HG03097 (cell line): ENCODE data around the gene TRAF3.
A peak's percentile ranks its signal among the peaks of the same experiment; 100 is the strongest.
"Not testable (repeated sequence)": the region's sequence is repeated elsewhere in the genome, so short reads cannot be mapped to it uniquely, and the experiment has no call there.

ENCODE experiments used
- ATAC-seq: cut with Tn5 transposase; IDR thresholded peaks from one replicate; pipeline ENCODE4 v1.9.1; 2021; ENCODE audit not compliant: unreplicated experiment, low FRiP score

Gene TRAF3

DNA sequence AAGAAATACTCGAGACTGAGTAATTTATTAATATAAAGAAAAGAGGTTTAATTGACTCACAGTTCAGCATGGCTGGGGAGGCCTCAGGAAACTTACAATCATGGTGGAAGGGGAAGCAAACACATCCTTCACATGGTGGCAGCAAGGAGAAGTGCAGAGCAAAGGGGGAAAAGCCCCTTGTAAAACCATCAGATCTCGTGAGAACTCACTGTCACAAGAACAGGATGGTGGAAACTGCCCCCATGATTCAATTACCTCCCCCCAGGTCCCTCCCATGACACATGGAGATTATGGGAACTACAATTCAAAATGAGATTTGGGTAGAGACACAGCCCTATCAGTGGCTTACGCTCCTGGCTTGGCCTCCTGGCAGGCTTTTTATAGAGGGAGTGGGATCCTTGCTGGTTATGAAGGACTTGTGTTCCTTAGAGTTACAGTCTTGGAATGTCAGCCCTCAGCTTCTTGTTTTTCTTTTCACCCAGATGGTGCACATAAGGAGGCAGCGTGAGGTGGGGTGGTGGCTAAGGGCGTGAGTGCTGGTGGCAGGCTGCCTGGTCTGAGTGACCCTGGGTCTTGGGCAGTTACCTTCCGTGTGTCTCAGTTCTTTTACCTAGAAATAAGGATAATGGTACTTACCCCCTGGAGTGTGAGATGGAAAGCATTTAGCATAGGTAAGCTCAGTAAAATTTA is 25.7 kb downstream of the TRAF3 start:
- ATAC-seq, result no peak

DNA sequence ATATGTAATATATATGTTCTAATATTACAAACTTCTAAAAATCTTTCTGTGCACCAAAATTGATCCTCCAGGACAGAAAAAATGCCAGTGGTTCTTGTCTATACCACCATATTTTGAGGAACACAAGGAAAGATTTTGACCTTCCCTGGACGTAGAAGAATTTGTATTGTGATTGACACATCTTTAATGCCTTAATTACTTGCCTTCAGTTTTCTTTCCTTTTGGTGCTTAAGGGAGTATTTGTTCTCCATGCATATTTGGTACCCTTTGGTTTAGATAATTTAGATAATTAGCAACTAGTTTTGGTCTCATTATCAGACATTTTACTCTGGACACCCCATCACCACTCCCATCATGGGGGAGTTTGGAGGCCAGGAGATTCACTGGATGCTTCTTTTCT is 27.6 kb downstream of the TRAF3 start:
- no peak for ATAC-seq

GRCh38 chr14:102805371-102805891 is 28.2 kb downstream of the TRAF3 start:
- ATAC-seq, result no peak

GRCh38 chr14:102805941-102806340 is 28.7 kb downstream of the TRAF3 start:
- ATAC-seq, result no peak

- ATAC-seq, result no peak
These were observed 29.2 kb downstream of the TRAF3 start for GRCh38 chr14:102806447-102806846.

DNA sequence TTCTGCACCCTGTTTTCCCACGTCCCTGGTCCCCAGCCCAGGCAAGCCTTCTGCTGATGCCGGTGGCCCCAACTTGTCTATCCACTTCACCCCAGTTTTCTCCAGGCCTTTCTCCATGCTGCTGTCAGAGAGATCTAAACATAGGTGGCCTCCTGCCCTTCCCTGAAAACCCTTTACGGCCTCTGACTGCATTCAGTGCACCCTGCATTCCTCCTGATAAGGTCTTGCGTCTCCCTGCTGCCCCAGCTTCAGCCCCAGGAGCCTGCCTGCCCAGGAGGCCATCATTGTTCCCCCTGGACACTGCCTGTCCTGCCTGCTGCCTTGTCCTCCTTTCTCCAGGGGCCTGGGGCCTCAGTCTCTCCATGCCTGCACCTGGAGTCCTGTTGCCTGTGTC is 29.8 kb downstream of the TRAF3 start:
- no peak for ATAC-seq

DNA sequence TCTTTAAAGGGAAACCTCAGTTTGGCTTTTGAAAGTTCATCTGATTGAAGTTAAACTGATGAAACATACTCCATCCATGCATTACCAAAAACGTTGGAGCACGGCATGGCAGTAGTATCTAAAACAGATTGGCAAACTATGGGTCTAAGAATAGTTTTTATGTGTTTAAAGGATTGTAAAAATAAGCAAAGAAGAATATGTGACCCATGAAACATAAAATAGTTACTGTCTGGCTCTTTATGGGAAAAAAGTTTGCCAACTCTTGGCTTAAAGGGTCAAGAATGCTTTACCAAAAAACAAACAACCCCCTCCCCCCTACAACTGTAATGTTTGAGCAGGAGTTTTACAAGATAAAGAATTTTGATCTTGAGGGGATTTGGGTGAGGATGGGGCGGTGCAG is 32.6 kb downstream of the TRAF3 start:
- ATAC-seq, result no peak

- ATAC-seq, result no peak
These were observed 33.3 kb downstream of the TRAF3 start for GRCh38 chr14:102810523-102810922.

GRCh38 chr14:102811254-102811963 is 34.2 kb downstream of the TRAF3 start:
- ATAC-seq, result no peak

GRCh38 chr14:102811971-102812370 is 34.7 kb downstream of the TRAF3 start:
- ATAC-seq, result no peak

GRCh38 chr14:102813691-102814090 is 36.4 kb downstream of the TRAF3 start:
- no peak for ATAC-seq

DNA sequence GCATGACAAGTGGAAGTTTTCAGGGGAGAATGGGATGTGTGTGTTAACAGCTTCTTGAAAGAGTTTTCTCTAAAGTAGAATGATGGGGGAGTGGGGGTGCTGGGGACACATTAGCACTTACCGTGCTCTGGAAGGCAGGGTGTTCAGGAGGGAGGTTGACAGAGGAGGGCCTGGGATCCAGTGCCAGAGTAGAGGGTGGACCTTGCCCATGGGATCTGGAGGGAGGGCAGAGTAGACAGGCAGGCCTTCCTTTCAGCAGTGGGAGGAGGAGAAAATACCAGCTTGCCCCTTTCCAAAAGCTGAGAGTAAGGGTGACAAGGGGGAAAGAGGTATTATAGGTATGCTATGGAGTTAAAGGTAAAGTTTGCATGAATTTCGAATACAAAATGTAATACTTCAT is 40.1 kb downstream of the TRAF3 start:
- no peak for ATAC-seq

- ATAC-seq, result no peak
These were observed 41.0 kb downstream of the TRAF3 start for GRCh38 chr14:102817942-102818940.

DNA sequence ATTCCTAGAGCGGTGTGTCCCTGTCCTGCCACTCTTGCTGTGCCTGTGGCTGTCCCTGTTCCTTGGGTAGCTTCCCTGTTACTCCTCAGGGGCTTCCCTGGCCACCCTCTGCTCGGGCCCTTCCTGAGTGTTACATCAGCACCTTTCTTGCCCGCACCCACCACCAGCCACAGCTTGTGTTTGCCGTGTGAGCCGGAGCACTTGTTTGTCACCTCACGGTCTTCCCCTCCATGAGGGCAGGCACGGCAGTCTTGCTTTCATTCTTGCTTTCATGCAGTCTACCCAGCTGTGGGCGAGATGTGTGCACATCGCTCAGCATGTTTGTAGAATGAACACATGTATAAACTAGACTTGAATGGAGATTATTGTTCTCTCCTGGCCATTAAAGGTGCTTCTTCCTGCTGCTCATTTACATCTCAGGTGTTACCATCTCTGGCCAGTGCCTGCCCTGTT is 42.0 kb downstream of the TRAF3 start:
- ATAC-seq, result peak; percentile 70

GRCh38 chr14:102819747-102820330 is 42.6 kb downstream of the TRAF3 start:
- ATAC-seq, result no peak

DNA sequence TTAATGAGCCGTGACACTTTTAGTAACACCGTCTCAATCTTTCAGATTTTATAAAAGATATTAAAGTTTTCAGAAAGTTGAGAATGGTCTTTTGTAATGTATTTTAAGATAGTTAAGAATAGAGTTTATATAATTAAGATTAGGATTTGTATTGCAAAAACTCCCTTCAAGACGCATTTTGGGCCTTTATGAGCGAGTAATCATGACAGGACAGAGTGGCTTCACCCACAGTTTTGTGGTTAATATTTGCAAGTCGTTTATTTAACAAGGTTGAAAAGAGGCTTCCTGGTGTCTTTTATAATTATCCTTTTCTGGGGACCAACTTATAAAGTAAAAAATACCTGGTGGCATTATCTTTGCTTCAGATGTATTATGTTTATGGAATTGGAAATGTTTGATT is 44.0 kb downstream of the TRAF3 start:
- ATAC-seq, result no peak

- ATAC-seq, result no peak
These were observed 45.1 kb downstream of the TRAF3 start for GRCh38 chr14:102822311-102822863.

- ATAC-seq, result not testable (repeated sequence)
These were observed 45.6 kb downstream of the TRAF3 start for GRCh38 chr14:102822887-102823286.

GRCh38 chr14:102823546-102823945 is 46.3 kb downstream of the TRAF3 start:
- no peak for ATAC-seq

DNA sequence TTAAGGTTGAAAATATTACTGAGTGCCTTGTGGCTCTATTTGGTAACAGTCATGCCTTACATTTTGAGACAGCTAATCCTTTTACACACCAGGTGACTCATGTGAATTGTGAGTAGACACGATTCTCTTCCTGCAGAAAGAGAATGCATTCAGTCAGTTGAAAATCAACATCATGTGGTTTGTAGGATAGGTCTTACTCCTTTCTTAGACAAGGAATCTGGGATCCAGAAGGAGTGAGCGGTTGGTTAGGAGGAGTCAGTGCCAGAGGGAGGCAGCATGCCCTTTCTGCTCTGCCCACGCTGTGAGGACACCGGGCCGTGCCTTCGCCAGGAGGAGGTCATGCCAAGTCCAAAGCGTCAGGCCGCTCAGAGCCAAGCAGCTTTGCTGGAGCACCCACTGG is 47.6 kb downstream of the TRAF3 start:
- ATAC-seq, result no peak
